HG03354 (cell line): ENCODE results near the gene PCNX1.
"Not testable (repeated sequence)": the region's sequence is repeated elsewhere in the genome, so short reads cannot be mapped to it uniquely, and the experiment has no call there.

Experiments used
- ATAC-seq: cut with Tn5 transposase; IDR thresholded peaks from one replicate; pipeline ENCODE4 v1.9.1; 2021; ENCODE audit warnings: mild to moderate bottlenecking; ENCODE audit not compliant: unreplicated experiment, poor library complexity, severe bottlenecking

PCNX1 gene

DNA sequence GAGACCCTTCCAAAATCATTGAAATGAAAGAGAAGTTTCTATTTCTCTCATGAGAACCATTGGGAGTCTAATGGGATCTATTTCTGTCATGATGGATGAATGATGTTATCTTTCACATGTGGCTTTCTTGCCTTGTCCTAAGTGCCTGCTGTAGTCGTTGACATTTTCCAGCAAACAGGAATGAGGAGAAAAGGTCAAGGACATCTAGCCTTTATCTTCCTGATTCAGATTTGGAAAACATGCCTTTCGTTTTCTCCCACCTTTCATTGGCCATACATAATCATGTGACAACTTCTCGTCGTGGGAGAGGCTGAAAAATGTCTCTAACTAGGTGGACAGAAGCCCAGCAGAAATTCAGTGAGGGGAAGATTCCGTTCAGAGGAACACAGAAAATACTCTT is 94.5 kb downstream of the PCNX1 start:
- ATAC-seq, result no peak

DNA sequence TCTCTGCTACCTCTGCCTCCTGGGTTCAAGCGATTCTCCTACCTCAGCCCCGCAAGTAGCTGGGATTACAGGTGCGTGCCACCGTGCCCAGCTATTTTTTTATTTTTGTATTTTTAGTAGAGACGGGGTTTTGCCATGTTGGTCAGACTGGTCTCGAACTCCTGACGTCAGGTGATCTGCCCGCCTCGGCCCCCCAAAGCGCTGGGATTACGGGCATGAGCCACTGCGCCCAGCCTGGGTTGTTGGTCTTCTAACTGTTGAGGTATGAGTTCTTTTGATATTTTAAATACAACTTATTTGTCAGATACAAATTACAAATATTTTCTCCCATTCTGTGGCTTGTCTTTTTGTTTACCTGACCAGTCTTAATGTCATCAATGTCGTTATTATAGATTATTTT is 95.9 kb downstream of the PCNX1 start:
- no peak for ATAC-seq

DNA sequence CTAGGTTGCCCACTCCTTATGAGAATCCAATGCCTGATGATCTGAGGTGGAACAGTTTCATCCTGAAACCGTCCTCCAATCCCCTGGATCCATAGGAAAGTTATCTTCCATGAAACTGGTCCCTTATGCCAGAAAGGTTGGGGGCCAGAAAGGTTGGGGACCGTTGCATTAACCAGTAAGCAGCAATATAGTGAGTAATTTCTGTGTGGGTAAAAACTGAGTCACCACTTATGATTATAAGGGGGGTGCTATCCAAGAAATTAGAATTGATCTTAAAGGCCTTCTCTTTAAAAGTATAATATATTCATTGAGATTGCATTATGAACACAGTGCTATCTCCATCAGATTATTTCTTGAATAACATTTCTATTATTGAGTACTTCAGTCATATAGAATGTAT is 97.2 kb downstream of the PCNX1 start:
- ATAC-seq, result no peak

DNA sequence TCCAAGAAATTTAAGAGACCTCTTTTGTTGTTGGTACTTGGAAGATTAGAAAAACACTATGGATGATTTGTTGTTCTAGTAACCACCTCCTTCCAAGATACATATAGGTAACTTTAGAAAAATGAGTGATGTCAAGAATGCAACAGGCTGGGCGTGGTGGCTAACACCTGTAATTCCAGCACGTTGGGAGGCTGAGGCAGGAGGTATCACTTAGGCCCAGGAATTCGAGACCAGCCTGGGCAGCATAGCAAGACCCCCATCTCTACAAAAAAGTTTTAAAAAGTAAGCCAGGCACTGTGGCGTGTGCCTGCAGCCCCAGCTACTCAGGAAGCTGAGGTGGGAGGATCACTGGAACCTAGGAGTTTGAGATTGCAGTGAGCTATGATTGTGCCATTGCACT is 97.8 kb downstream of the PCNX1 start:
- no peak for ATAC-seq

DNA sequence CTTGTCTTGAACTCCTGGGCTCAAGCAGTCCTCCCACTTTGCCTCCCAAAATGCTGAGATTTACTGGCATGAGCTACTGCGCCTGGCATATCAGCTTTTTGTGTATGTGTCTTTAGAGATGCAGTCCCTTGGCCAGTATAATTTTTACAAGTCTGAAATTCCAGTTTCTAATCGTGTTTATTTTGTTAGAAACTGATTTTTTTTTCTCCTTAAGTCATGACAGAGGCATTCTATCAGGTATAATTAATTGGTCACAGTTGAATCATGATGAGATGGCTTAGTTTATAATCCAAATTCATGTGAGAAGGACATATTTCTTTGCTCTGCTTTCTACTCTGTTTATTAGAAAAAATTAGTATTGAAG is 98.9 kb downstream of the PCNX1 start:
- ATAC-seq, result no peak

DNA sequence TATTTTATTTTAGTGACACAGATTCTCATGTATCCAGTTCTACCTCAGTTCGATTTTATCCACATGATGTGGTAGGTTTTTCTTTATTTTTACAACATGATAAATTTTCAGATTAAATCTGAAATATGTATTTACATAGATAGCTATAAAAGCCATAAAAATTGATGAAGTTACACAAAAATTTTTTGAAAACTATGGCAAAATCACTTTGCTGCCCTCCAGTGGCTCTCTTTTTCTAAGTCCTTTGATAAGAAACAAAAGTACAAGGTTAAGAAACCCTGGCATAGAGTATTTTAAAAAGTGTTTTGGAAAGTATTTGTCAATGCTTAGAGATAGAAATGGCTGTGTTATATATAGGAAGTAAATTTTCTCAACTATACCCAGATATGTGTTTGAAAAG is 104.2 kb downstream of the PCNX1 start:
- no peak for ATAC-seq

DNA sequence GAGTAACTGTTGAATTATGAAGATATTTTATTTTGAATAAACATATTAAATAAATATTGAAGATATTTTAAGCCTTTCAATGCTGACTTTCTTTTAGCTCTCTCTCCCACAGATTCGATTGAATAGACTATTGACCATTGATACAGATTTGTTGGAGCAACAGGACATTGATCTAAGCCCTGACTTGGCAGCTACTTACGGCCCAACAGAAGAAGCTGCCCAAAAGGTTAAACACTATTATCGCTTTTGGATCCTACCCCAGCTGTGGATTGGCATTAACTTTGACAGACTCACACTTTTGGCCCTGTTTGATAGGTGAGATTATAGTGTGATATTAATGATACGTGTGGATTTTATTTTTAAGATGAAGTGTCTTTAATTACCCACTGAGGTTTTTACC is 105.6 kb downstream of the PCNX1 start:
- no peak for ATAC-seq

DNA sequence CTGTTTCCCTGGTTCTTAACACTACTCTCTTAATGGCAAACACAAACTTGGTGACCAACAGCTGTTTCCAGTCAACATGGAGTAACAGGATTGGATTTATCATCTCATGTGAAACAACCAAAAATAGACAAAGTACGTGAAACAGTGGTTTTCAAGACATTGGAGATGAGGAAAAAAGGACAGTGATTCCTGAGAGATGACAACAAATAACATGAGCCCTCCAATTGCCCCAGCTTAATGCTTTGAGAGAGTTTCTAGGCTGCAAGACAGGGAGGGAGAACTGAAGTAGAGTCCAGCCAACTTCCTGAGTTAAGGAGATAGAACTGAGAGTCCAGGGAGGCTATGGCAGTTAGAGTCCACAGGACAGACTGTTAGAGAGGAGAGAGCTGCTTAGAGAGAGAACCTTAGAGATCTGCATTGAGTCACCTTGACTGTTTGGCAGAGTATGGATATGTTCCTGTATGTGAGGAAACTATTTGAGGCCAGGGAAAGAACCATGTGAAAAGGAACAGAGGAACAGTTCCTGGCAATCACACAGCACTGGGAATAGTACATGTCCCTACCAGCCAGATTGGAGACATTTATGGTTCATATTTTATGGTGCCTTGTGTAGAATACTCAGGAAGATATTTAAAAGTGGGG is 106.4 kb downstream of the PCNX1 start:
- ATAC-seq, result no peak

DNA sequence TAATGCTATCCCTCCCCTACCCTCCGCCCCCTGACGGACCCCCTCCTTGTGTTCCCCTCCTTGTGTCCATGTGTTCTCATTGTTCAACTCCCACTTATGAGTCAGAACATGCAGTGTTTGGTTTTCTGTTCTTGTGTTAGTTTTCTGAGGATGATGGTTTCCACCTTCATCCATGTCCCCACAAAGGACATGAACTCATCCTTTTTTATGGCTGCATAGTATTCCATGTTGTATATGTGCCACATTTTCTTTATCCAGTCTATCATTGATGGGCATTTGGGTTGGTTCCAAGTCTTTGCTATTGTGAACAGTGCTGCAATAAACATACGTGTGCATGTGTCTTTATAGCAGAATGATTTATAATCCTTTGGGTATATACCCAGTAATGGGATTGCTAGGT is 112.7 kb downstream of the PCNX1 start:
- ATAC-seq, result not testable (repeated sequence)

DNA sequence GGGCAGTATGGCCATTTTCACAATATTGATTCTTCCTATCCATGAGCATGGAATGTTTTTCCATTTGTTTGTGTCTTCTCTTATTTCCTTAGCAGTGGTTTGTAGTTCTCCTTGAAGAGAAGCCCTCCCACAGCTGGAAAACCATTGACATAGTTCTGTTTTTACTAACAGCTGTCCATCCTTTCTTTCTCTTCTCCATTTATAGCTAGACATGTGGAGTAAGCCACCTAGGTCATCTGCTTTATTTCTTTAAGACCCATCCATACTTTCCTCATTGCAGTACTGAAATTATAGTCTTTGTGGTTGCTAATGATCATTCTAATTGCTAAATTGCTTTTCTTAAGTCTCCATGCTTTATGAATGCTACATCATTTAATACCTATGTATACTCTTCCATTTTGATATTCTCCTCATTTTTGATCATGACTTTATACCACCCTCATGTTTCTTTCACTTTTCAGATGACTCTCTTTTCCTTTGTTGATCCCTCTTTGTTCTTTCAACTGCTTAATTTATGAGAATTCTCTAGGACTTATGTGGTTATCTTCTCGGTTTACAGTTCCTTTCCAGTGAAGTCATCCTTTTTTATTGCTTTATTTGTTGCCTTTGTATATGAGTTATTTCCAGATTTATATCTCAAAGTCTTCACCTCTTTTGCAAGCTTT is 114.2 kb downstream of the PCNX1 start:
- ATAC-seq, result no peak

DNA sequence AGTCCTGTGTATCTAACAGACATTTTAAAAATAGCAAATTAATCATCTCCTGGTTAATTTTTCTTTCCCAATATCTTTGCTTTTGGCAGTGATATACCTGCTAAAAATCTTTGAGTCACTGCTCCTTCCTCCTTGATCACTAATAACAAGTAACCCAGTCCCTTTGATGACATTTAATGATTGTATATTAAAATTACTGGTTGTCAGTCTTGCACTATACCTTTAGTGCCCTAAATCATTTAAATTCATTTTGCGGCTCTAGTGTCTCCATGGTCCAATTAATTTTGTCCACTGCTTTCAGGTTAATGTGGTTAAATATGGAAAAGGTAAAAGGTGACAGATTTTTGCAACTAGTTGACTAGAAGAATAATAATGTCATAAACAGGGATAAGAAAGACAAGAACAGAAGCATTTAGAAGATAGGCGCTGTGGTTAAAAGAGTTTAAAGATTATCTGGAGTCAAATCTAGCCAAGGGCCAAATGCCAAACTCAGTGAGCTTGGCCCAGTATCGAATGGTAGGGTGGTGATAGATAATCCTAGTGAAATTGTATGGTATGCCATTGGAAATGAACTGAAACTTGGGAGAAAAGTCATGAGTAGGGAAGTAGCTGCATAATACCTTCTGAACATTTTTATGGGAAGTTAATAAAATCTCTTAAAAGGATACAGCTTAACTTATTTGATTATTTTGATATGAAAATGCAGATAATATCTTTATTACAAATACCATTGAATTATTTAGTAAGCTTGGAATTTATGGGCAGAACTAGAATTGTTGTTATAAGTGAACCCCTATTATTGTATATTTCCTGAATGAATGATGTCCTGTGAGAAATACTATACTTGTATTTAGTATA is 115.0 kb downstream of the PCNX1 start:
- ATAC-seq, result no peak

DNA sequence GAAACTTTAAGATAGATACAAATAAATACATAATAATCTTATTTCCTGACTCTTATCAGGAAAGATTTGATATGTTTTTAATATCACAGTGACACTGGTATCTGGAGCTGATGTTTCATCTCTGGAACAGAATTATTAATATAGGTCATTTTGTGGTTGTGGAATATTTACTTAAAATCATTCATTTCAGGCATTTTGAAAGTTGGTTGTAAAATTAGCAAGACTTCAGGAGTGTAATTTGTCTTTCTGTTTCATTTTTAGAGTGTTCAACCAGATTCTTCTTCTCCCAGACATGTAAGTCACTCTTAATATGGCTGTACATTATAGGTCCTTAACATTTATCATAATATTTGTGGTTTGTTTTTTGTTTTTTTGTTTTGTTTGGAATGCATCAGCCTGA is 115.7 kb downstream of the PCNX1 start:
- ATAC-seq, result no peak

DNA sequence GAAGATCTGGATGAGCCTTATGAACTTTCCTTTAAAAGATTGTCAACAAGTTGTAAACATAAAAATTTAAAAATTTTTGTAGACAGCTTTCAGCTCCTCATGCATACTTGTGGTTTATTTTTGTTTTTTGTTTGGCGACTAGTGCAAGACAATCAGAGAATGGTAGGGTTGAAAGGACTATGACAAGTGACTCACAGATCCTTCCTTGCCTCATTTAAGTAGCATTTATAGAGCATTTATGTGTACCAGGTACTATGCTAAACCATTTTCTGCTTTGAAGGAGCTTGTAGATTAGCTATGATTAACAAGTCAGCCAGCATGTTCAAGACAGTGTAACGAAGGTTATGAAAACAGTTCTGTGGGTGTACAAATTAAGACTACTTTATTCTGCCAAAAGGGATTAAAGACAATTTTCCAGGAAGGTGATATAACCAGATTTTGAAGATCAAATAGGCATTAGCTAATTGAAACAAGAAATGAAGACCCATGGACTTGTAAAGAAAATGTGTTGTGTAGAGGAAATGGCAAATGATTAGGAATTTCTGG is 122.0 kb downstream of the PCNX1 start:
- ATAC-seq, result no peak

DNA sequence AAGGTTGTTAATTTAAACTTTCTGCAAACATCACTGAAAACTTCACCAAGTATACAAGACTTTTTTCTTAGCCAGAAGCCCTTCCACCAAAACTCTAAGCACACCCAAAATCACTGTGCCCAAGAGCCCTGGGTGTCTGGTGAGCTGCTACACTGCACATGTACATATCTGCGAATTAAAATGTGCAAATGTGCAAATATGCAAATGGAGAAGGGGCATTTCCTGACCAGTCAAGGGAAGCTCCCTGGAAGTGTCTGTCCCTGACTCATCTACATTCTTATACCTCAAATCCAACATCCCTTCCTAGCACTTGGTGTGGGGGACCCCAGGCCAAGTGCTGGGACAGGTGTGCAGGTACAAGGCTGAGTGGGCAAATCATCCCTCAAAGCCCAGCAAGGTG is 123.7 kb downstream of the PCNX1 start:
- ATAC-seq, result no peak

DNA sequence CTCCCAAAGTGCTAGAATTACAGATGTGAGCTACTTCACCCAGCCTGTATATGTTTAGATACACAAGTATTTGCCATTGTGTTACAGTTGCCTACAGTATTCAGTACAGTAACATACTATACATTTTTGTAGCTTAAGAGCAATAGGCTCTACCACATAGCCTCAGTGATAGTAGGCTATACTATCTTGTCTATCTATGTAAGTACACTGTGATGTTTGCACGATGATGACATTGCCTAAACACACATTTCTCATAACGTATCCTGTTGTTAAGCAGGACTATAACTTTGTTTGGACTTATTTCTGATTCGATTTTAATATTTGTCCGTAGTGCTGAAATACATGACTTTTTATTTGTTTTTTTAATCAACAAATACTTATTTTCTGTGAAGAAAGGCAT is 129.2 kb downstream of the PCNX1 start:
- no peak for ATAC-seq

DNA sequence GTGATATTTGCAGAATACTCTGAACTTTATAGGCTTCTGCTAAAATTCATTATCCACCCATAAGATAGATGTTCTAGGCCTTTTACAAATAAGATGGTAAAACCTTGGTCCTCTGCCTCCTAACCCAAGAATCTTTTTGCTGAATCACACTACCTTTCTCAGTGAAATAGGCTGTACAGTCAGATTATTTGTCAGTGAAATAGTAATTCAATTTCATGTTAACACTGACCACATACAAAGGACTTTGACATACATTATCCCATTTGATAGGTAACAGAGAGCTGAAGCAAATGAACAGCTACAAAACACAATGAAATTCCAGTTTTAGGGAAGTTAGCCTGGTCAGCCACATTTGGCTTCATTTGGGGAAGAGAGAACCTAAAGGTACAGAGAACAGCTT is 141.1 kb downstream of the PCNX1 start:
- no peak for ATAC-seq

DNA sequence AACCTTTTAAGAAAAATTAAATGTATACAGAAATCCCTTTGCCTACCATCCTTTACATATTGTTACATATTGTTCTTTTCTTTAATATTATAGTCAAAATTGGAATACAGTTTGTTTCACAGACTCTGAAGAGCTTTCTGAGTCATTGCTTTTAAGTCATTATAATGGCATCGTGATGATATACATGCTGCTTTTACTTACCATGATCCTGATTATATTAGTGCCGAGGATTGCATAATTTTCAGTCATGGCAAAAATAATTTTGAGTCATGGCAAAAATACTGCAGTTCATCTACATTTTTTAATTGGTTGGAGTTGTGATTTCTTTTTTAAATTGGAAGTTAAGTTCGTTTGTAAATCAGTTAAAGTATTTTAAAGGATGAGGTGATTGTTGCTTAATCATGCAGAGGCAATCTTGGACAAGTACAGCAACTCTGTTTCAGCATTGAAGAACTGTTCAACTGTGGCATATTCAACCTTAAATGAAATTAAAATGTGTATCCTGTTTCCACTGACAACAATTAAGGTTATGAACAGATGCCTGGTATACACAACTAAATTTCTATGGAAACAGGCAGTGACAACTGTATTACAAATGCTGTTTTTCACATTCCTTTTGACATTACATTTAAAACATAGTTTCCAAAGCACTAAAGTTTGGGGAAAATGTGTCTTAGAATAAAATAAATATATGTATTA is 142.3 kb downstream of the PCNX1 start:
- no peak for ATAC-seq

DNA sequence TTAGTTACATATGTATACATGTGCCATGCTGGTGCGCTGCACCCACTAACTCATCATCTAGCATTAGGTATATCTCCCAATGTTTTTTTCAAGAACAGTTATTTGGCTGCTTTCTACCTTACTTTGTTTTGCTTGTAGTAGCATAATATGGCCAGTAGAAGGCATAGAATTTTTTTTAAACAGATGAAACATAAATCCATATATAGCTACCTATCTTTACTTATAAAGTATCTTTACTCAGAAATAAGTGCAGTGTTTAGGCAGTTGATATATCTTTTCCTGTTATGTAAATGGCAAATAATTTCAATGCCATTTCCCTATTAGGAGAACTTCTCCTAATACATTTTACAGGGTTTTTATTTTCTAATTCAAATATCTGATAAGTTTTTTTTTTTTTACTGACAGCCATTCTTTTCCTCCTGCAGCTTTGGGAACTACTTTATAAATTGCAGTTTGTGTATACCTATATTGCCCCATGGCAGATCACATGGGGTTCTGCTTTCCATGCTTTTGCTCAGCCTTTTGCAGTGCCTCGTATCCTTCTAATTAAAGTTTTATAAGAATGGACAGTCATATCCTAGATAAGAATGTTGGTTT is 143.1 kb downstream of the PCNX1 start:
- no peak for ATAC-seq

DNA sequence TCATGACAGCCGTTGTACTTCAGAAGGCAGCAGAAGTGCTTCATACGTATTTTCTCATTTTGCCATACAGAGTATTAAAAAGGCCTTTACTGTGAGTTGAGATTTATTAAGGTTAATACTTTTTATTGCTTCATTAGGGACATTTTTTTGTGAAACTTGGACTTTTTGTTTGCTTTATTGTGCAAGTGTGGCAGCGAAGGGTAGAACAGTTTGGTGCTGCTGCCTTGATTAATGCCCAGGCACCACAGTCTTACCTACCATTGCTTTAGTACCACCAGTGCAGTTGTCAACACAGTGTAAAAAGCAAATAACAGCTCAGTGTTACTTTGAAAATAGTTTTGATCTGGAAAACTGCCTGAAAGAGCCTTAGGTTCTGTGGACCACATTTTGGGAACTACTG is 147.4 kb downstream of the PCNX1 start:
- ATAC-seq, result no peak

DNA sequence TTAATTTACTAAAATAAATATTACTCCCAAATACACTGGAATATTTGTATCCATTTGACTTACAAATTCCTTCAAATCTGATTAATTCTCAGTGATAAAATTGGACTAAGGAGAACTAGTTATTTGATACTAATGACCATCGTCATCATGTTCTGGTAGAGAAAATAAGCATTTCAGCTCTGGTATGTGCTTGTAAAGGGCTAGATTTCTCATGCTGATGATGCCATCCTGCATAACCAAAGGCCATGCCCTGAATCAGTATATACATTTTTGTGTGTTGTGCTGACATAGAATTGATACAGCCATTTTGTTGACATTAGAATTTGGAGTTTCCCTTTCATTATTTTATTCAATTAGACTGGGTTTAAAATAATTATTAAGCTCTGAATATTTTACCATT is 148.9 kb downstream of the PCNX1 start:
- no peak for ATAC-seq
